Measurements from ENCODE around the gene LCOR. TPM values are rescaled to one million over a fixed set of nuclear protein-coding genes. Genes with fewer than 3 reads are reported as not detected.
A peak's percentile ranks its signal among the peaks of the same experiment; 100 is the strongest.

Gene LCOR
- total and polyA plus RNA-seq, 9 of the 15 experiments (the other 6 are each of a cell fraction or from before 2014, with no cell fraction given), result 3.6 to 25.2 (median 14.4) TPM

DNA sequence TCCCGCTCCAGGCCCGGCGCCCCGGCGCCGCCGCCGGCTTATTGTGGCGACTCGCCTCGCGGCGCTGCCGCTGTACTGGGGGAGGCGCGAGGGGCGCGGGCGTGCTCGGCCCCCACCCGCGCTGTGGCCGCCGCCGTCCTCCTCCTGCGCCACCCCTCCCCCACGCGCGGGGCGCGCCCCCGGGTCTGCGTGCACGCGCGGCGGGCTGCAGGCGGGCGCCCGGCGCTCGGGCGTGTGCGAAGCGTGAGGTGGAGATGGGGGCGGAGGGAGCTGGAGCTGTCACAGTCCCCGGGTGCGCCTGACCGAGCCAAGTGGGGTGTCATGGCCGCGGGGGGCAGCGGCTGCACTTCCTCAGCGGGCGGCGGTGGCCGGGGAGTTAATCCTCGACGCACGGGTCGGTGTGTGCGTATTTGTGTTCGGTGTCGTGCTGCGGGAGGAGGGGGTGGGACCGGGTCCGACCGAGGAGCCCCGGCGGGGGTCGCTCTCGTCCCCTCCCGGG, 672 bp downstream of the LCOR start (continued):
- TF ChIP-seq, protein P1, sequence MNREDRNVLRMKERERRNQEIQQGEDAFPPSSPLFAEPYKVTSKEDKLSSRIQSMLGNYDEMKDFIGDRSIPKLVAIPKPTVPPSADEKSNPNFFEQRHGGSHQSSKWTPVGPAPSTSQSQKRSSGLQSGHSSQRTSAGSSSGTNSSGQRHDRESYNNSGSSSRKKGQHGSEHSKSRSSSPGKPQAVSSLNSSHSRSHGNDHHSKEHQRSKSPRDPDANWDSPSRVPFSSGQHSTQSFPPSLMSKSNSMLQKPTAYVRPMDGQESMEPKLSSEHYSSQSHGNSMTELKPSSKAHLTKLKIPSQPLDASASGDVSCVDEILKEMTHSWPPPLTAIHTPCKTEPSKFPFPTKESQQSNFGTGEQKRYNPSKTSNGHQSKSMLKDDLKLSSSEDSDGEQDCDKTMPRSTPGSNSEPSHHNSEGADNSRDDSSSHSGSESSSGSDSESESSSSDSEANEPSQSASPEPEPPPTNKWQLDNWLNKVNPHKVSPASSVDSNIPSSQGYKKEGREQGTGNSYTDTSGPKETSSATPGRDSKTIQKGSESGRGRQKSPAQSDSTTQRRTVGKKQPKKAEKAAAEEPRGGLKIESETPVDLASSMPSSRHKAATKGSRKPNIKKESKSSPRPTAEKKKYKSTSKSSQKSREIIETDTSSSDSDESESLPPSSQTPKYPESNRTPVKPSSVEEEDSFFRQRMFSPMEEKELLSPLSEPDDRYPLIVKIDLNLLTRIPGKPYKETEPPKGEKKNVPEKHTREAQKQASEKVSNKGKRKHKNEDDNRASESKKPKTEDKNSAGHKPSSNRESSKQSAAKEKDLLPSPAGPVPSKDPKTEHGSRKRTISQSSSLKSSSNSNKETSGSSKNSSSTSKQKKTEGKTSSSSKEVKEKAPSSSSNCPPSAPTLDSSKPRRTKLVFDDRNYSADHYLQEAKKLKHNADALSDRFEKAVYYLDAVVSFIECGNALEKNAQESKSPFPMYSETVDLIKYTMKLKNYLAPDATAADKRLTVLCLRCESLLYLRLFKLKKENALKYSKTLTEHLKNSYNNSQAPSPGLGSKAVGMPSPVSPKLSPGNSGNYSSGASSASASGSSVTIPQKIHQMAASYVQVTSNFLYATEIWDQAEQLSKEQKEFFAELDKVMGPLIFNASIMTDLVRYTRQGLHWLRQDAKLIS (CRISPR knock-in tag; IDR thresholded peaks at IDR 0.05), result peak; percentile 17; the same call in 1 of the 2 replicates
- peak; percentile 81 for TF ChIP-seq DMBX1 (CRISPR knock-in tag; IDR thresholded peaks at IDR 0.05; ENCODE audit: borderline replicate concordance)
- no peak for TF ChIP-seq POLR2H (tag; IDR thresholded peaks at IDR 0.05; ENCODE audit: low read depth)
- no peak for TF ChIP-seq HNRNPL (IDR thresholded peaks at IDR 0.05; ENCODE audit: low read depth, low read length)
- TF ChIP-seq TCF7L2 (IDR thresholded peaks at IDR 0.05; ENCODE audit: low read depth, low read length), result no peak
- no peak for TF ChIP-seq ADNP (tag; IDR thresholded peaks at IDR 0.05)
- TF ChIP-seq POLR2B (IDR thresholded peaks at IDR 0.05; ENCODE audit: low read depth, partially characterized antibody), result no peak
- TF ChIP-seq YY1 (IDR thresholded peaks at IDR 0.05; ENCODE audit: borderline replicate concordance in 1 of 3, control insufficient read depth in 1 of 3, extremely low read depth in 1 of 3, insufficient read depth in 3 of 3, insufficient read length in 1 of 3, insufficient replicate concordance in 2 of 3, low read depth in 1 of 3, low read length in 2 of 3), result peak; percentile 49 to 87 (median 82)
- TF ChIP-seq ZNF217 (CRISPR knock-in tag; IDR thresholded peaks at IDR 0.05), result no peak
- no peak for TF ChIP-seq ZSCAN29 (IDR thresholded peaks at IDR 0.05)
- TF ChIP-seq ZNF644 (tag; IDR thresholded peaks at IDR 0.05; ENCODE audit: low read depth), result peak; percentile 92
- TF ChIP-seq CBX2 (IDR thresholded peaks at IDR 0.05; ENCODE audit: insufficient read depth, low read length, poor library complexity, severe bottlenecking), result no peak
- TF ChIP-seq, protein P2, sequence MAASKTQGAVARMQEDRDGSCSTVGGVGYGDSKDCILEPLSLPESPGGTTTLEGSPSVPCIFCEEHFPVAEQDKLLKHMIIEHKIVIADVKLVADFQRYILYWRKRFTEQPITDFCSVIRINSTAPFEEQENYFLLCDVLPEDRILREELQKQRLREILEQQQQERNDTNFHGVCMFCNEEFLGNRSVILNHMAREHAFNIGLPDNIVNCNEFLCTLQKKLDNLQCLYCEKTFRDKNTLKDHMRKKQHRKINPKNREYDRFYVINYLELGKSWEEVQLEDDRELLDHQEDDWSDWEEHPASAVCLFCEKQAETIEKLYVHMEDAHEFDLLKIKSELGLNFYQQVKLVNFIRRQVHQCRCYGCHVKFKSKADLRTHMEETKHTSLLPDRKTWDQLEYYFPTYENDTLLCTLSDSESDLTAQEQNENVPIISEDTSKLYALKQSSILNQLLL (CRISPR knock-in tag; IDR thresholded peaks at IDR 0.05; ENCODE audit: borderline replicate concordance), result no peak
- TF ChIP-seq, protein P3, sequence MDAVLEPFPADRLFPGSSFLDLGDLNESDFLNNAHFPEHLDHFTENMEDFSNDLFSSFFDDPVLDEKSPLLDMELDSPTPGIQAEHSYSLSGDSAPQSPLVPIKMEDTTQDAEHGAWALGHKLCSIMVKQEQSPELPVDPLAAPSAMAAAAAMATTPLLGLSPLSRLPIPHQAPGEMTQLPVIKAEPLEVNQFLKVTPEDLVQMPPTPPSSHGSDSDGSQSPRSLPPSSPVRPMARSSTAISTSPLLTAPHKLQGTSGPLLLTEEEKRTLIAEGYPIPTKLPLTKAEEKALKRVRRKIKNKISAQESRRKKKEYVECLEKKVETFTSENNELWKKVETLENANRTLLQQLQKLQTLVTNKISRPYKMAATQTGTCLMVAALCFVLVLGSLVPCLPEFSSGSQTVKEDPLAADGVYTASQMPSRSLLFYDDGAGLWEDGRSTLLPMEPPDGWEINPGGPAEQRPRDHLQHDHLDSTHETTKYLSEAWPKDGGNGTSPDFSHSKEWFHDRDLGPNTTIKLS (IDR thresholded peaks at IDR 0.05; ENCODE audit: borderline replicate concordance, low read depth), result no peak
